ENCODE data around the gene MKS1. TPM values are rescaled to one million over a fixed set of nuclear protein-coding genes. Genes with fewer than 3 reads are reported as not detected.

MKS1 gene
- polyA plus RNA-seq, 3 donors, result 4.2 to 7.6 (median 5.0) TPM

DNA sequence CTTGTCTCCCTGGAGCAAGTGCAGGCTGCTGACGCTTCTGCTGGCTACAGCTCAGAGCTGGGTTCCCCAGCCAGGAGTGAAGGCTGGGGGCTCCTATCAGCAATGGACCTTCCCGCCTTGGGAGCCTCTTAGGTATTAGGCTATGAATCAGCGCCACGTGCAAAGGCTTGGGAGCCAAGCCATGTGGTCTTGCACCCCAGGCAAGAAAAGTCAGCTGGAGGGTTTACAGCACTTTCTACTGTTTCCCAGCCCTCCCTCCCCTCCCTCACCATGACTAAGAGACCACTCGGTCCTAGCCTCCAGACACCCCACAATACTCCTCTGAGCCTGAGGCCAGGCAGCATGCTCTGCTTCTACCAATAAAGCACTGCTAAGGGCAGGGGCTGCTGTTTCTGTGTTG lies 14.3 kb downstream of the MKS1 start:
- H4K20me1 ChIP-seq (ENCODE audit: insufficient read depth, low read length), result no peaks in the 10 kb centered on the region
- Mint-ChIP-seq H3K4me1 (peaks cover 3% of the 10 kb centered on the region), H3K27ac (no peak overlapping the region), H3K36me3 (peaks cover 20 to 26% of the 10 kb centered on the region in 2 donors), H3K27me3 (ENCODE audit: low read depth in 3 of 3) (peaks cover 3 to 11% (median 7%) of the 10 kb centered on the region in 3 donors), H3K9me3 (peaks cover 0 to 1% (median 0%) of the 10 kb centered on the region in 7 donors), H3K4me3 (no peak overlapping the region)
- H2AFZ ChIP-seq (ENCODE audit: insufficient read depth, low read depth, low read length, poor library complexity, severe bottlenecking), result no peak overlapping the region
- H3K4me1 ChIP-seq (ENCODE audit: control insufficient read depth in 1 of 2, insufficient read depth in 2 of 2, low read length in 2 of 2), result no peaks in the 10 kb centered on the region
- TF ChIP-seq, protein P1, sequence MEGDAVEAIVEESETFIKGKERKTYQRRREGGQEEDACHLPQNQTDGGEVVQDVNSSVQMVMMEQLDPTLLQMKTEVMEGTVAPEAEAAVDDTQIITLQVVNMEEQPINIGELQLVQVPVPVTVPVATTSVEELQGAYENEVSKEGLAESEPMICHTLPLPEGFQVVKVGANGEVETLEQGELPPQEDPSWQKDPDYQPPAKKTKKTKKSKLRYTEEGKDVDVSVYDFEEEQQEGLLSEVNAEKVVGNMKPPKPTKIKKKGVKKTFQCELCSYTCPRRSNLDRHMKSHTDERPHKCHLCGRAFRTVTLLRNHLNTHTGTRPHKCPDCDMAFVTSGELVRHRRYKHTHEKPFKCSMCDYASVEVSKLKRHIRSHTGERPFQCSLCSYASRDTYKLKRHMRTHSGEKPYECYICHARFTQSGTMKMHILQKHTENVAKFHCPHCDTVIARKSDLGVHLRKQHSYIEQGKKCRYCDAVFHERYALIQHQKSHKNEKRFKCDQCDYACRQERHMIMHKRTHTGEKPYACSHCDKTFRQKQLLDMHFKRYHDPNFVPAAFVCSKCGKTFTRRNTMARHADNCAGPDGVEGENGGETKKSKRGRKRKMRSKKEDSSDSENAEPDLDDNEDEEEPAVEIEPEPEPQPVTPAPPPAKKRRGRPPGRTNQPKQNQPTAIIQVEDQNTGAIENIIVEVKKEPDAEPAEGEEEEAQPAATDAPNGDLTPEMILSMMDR (IDR thresholded peaks at IDR 0.05), result no peak
- no peak overlapping the region for H3K9ac ChIP-seq (ENCODE audit: insufficient read depth, low read length, poor library complexity, severe bottlenecking)
- WGBS (ENCODE audit: insufficient coverage), result 90% methylated on average over 1 of the region's 5 CpGs
- H3K27ac ChIP-seq (ENCODE audit: low read depth in 1 of 2, low read length in 2 of 2), result no peak overlapping the region
- no peak overlapping the region for H3K4me3 ChIP-seq (replicated peaks in 1 of 3; ENCODE audit: low read depth in 2 of 3, low read length in 3 of 3)
- no peaks in the 10 kb centered on the region for H3K79me2 ChIP-seq (ENCODE audit: insufficient read depth, low read length)
- no peak for DNase-seq
- H3K36me3 ChIP-seq (replicated peaks in 1 of 2; ENCODE audit: control insufficient read depth in 1 of 2, insufficient read depth in 2 of 2, low read length in 2 of 2), result peaks cover 2 to 8% of the 10 kb centered on the region in 2 donors
- intact Hi-C loops (cut with micrococcal nuclease), result no loop called here
- peaks cover 0 to 3% of the 10 kb centered on the region in 2 donors for H3K27me3 ChIP-seq (ENCODE audit: control insufficient read depth in 2 of 2, insufficient read depth in 2 of 2, low read length in 2 of 2)
- no peak overlapping the region for H3K4me2 ChIP-seq (replicated peaks; ENCODE audit: extremely low read depth, low read length, poor library complexity, severe bottlenecking)
- no peaks in the 10 kb centered on the region for H3K9me3 ChIP-seq (replicated peaks in 1 of 2; ENCODE audit: control insufficient read depth in 1 of 2, insufficient read depth in 1 of 2, low read length in 2 of 2)

DNA sequence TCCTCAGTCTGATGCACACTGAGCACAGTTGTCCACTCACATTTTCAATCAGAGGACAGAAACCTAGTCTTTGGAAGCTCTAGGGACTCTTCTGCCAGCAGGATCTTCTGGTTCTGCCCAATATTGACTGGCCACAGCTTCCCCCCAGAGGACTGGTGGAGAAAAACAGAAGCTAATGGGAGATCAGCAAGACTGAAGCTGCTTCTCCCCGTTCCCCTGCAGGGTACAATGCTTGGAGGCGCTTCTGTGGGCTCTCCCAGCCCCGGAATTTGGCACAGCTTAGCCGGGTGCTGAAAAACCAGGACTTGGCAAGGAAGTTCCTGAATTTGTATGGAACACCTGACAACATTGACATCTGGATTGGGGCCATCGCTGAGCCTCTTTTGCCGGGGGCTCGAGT lies 16.2 kb downstream of the MKS1 start:
- 90% methylated on average over 7 of the region's 7 CpGs for WGBS (ENCODE audit: insufficient coverage)

More for the DNA sequence above, 16.2 kb downstream of the MKS1 start:
- no peaks in the 10 kb centered on the region for H3K9me3 ChIP-seq (replicated peaks in 1 of 2; ENCODE audit: control insufficient read depth in 1 of 2, insufficient read depth in 1 of 2, low read length in 2 of 2)
- H3K79me2 ChIP-seq (ENCODE audit: insufficient read depth, low read length), result no peaks in the 10 kb centered on the region
- Mint-ChIP-seq H3K27me3 (ENCODE audit: low read depth in 3 of 3) (peaks cover 9 to 22% (median 10%) of the 10 kb centered on the region in 3 donors), H3K27ac (no peak overlapping the region), H3K36me3 (peaks cover 6 to 11% of the 10 kb centered on the region in 2 donors), H3K4me1 (peaks cover 3% of the 10 kb centered on the region), H3K4me3 (no peak overlapping the region), H3K9me3 (peaks cover 0 to 1% (median 0%) of the 10 kb centered on the region in 7 donors)
- H3K27me3 ChIP-seq (ENCODE audit: control insufficient read depth in 2 of 2, insufficient read depth in 2 of 2, low read length in 2 of 2), result peaks cover 0 to 3% of the 10 kb centered on the region in 2 donors
- H3K4me2 ChIP-seq (replicated peaks; ENCODE audit: extremely low read depth, low read length, poor library complexity, severe bottlenecking), result no peak overlapping the region
- H4K20me1 ChIP-seq (ENCODE audit: insufficient read depth, low read length), result no peaks in the 10 kb centered on the region
- no peaks in the 10 kb centered on the region for H3K4me1 ChIP-seq (ENCODE audit: control insufficient read depth in 1 of 2, insufficient read depth in 2 of 2, low read length in 2 of 2)
- no peak overlapping the region for H3K27ac ChIP-seq (ENCODE audit: low read depth in 1 of 2, low read length in 2 of 2)
- DNase-seq, result no peak
- no peak overlapping the region for H3K4me3 ChIP-seq (replicated peaks in 1 of 3; ENCODE audit: low read depth in 2 of 3, low read length in 3 of 3)
- TF ChIP-seq, protein P1 (IDR thresholded peaks at IDR 0.05), result no peak
- no peaks in the 10 kb centered on the region for H3K36me3 ChIP-seq (replicated peaks in 1 of 2; ENCODE audit: control insufficient read depth in 1 of 2, insufficient read depth in 2 of 2, low read length in 2 of 2)
- H3K9ac ChIP-seq (ENCODE audit: insufficient read depth, low read length, poor library complexity, severe bottlenecking), result no peak overlapping the region
- no peak overlapping the region for H2AFZ ChIP-seq (ENCODE audit: insufficient read depth, low read depth, low read length, poor library complexity, severe bottlenecking)
- intact Hi-C loops (cut with micrococcal nuclease), result no loop called here

All from CD14-positive monocyte (primary cell).